Measurements from ENCODE around the gene LCN1.

DNA sequence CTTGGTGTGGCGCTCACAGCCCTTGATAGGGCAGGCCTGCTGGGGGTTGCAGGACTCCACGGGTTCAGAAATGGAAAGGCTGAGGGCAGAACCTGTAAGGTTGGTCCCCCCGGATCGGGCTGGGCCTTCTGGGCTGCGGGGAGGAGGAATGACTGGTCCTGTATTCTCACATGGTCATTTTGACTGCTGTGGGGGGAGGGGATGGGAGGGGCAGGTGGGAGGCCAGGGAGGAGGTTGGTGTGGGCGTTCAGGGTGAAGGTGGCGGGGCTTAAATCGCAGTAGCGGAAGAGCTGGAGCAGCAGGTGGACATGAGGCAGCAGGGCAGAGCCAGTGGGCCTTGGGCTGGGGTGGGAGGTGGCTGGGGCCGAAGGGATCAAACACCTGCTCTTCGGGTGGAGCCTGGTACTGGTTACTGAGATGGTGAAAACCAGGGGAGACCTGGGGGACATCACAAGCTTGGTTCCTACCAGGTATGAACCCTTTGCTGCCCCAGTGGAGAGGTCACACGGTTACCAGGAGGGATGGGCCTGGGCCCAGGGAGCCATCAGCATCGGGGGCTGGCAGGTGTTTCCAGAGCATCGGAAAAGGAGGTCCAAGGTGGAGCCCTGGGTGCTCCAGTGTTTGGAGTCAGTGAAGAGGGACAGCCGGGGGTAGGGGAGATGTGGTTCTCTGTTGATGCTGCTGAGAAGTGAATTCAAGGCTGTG lies 18.9 kb upstream of the LCN1 start:
- TF ChIP-seq, protein P1, sequence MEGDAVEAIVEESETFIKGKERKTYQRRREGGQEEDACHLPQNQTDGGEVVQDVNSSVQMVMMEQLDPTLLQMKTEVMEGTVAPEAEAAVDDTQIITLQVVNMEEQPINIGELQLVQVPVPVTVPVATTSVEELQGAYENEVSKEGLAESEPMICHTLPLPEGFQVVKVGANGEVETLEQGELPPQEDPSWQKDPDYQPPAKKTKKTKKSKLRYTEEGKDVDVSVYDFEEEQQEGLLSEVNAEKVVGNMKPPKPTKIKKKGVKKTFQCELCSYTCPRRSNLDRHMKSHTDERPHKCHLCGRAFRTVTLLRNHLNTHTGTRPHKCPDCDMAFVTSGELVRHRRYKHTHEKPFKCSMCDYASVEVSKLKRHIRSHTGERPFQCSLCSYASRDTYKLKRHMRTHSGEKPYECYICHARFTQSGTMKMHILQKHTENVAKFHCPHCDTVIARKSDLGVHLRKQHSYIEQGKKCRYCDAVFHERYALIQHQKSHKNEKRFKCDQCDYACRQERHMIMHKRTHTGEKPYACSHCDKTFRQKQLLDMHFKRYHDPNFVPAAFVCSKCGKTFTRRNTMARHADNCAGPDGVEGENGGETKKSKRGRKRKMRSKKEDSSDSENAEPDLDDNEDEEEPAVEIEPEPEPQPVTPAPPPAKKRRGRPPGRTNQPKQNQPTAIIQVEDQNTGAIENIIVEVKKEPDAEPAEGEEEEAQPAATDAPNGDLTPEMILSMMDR (conservative IDR thresholded peaks at IDR 0.05) = no peak
- no peak for TF ChIP-seq EZH2 (IDR thresholded peaks at IDR 0.05; ENCODE audit: low read depth)

All from PC-9 (cell line).